HG03460 (cell line): Measurements from ENCODE around the gene PEX11A.

Experiments
- ATAC-seq: cut with Tn5 transposase; IDR thresholded peaks from one replicate; pipeline ENCODE4 v1.9.1; 2021; ENCODE audit not compliant: unreplicated experiment

PEX11A gene

DNA sequence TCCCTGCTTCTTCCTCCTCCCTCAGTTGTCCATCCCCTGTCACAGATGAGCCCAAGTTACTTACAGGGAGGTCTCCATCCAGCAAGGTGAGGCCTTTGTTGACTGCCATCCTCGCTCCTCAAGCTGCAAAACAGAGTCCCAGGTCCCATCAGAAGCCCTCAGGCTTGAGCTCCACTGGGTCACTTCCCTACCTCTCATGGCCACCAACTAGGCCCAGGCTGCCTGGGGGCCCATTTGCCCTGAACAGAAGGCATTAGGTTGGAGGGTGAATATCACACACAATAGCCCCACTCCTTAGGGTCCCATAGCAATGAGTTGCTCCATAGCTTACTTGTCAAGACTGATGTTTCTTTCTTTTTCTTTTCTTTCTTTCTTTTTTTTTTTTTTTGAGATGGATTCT, 13.2 kb downstream of the PEX11A start:
- no peak for ATAC-seq

- ATAC-seq, result no peak
These were observed 14.9 kb downstream of the PEX11A start for GRCh38 chr15:89675606-89676005.

DNA sequence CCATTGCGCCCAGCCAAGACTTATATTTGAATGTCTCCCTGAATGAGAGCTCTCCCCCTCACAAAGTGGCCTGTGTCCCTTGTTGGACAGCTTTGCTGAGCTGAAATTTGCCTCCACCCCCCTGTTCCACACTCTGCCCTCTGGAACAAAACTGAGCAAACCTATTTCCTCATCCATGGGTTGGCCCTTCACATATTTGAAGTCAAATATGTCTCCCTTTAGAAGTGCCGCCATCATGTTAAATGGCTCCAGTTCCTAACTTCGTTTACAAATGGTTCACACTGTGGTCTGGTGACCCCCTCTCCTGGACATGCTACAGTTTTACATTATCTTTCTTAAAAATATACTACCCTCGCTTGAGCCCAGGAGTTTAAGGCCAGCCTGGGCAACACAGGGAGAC, 16.0 kb downstream of the PEX11A start:
- no peak for ATAC-seq

GRCh38 chr15:89673165-89673512, 17.4 kb downstream of the PEX11A start:
- no peak for ATAC-seq

DNA sequence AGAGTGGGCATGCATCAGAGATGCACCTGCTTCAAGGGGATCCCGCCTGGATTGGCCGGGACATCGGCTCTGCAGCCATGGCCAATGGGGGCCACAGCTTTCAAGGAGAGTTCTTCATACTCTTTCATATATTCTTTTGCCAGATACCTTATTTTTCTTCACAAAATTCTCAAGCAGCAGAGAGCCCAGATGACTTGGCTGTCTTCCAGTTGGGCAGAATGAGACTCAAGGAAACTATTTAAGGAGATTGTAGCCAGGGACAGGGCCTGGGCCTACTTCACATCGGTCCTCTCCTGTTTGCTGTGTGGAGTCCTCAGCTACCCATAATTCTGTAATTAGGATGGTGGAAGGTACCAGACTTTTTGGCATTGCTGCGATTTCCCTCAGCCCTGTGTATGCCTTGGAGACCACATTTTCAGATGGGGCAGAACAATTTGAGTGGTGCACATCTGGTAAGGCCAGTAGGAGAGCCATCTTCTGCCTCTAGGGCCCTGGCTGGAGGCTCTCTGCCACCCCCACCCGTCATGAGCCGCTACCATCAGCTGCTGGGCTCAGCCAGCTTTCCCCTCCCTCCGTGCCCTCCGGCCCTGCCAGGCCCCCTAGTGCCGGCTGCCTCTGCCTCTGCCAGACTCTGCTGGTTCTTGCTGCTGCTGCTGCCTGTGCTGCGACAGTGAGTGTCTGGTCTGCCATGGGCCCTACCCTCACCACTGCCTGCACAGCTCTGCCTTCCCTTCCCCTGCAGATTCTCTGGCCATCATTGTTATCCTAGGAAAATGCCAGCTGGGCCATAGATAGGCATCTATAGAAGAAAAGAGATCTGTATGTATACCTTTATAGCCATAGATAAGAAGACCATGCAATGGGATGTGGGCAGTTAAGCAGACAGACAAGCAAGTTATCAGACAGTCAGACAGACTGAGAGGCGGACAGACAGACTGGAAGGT, 18.1 kb downstream of the PEX11A start:
- ATAC-seq, result no peak

- no peak for ATAC-seq
These were observed 18.9 kb downstream of the PEX11A start for GRCh38 chr15:89671687-89672086.

DNA sequence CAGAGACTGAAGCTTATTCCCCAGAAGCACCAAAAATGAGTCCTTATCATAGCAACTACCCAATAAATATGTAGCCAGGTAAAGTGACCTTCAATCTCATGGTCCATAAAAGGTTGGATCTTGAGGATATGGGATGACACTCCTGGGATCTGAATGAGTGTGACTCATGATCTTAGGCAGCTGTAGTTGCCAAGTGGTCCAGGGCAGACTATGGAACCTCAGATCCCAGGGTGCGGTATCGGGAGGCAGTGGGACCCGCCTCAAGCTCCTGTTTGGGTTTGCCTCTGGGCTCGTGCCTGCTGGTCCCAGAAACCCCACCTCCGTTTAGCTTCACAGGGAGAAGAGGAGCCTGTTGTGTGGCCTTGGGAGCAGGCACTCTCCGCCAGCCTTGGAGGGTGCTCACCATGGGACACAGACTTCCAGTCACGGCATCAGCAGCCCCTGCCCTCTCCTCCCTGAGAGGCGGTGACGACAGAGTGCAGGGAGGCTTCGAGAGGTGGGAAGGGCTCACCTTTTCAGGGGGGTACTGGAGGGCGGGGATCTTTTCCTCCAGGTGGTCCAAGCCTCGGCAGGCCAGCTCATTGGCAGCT, 19.5 kb downstream of the PEX11A start:
- no peak for ATAC-seq

DNA sequence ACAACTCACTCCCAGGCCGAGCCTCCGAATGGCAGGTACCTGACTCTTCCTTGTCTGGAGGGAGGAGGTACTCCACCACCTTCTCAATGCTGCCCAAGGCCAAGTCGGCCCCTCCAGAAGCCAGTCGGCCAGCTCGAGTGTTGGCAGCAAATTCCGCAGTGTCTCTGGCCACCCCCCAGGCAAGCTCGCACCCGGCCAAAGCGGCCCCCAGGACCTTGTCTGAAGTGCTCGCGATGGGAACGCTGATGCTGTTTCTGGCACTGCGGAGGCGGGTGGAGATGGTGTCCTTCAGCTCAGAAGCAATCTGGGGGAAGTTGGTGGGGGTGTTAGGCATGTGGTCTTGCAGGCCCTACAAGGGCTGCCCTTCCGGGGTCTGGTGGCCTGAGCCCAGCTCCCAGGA, 20.6 kb downstream of the PEX11A start:
- no peak for ATAC-seq

DNA sequence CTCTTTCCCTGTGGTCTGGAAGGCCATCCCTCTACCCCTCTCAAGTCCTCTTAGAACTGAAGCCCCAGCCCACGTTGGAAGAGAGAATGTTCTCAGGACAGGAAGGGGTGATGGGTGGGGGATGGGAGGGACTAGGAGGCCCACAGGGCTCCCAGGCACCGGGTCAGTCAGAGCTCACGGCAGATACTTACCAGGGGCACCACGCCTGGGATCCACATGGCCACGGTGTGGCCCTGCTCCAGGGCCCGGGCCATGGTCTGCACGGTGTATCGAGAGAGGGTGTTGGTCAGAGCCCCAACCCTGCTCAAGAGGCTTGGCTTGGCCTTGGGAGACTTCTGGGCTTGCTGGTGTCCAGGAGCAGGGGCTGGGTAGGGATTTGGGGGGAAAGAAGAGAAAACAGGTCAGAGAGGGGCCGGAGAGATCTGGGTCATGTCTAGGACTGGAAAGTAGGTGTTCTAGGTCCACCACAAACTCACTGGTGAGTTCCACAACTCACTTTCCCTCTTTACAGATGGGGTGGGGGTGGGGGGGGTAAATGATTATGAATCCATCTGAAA, 21.2 kb downstream of the PEX11A start:
- no peak for ATAC-seq

DNA sequence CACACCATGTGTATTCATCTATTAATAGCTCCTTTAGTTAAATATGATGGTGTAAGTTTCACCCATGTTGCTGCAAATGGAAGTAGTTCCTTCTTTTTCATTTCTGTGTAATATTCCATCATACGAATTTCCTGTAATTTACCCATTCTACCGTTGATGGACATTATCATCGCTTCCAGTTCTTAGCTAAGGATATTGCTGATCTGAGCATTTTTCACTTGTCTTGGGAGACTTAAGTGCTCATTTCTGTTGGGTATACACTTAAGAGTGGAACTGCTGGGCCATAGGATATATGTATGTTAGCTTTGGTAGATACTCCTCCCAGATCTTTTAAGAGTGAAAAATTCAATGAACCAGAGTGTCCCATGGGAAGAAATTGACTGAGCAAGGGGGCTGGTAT, 22.4 kb downstream of the PEX11A start:
- ATAC-seq, result no peak

DNA sequence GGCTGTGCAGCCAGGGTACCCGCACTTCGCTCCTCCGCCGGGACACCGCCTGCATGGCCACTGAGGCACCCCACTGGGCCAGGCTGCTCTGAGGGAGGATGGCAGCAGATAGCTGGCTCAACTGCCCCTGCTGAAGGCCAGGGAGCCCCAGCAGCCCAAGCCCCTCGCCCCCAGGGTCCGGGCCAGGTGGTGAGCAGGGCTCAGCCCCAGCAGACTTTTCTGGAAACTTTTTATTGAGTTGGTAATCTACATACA, 22.9 kb downstream of the PEX11A start:
- ATAC-seq, result no peak

- no peak for ATAC-seq
These were observed 23.5 kb downstream of the PEX11A start for GRCh38 chr15:89666858-89667705.

GRCh38 chr15:89666184-89666857, 24.2 kb downstream of the PEX11A start:
- no peak for ATAC-seq

GRCh38 chr15:89665449-89666181, 24.9 kb downstream of the PEX11A start:
- no peak for ATAC-seq

DNA sequence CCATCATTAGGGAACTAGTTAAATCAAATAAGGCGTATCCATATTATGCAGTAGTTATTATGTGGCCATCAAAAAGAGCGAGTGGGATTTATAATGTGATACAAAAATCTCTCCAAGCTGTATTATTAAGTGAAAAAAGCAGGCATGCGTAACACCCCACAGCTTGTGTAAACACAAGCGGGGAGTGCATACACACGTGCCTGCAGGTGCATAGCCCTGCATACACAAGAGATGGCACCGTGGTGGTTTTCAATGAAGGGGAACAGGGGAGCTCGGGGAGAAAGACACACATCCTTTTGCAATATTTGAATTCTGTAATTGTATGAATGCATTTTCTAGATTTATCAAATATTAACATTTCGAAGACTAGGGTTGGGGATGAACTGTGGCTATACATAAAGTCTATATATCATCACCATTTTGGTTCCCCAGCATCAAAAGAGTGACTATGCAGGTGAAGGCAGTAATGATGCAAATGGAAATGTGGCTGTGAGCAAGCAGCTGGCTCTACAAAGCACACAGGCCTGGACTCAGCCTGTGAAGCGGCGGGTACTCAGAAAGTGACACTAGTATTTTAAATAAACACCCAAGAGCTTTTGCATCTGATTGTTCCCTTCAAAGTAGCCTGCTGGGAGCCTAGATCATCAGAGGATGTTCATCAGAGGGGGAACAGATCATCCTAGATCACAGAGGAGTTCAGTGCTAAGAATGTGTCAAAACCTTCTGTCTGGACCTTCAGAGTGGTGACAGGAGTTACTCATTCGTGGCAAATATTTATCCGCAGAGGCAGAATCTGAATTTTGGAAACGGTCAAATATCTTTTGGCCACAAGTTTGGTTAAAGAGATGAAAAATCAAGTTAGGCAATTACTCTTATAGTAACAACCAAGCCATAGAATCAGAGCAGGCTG, 25.9 kb downstream of the PEX11A start:
- no peak for ATAC-seq

GRCh38 chr15:89662893-89663626, 27.5 kb downstream of the PEX11A start:
- no peak for ATAC-seq

- ATAC-seq, result no peak
These were observed 30.0 kb downstream of the PEX11A start for GRCh38 chr15:89660556-89660955.

GRCh38 chr15:89659295-89659694, 31.3 kb downstream of the PEX11A start:
- ATAC-seq, result no peak
